Gastroesophageal sphincter (tissue), 3 donors: ENCODE measurements around the gene AGBL3.

ENCODE experiments used
- CTCF ChIP-seq, 4 experiments: fragments of 200-600 bp in 2 of 4; fragments of 450-650 bp in 2 of 4; sonication (generic) in 1 of 4; IDR thresholded peaks; one replicate each; pipeline ENCODE4 v1.5.1; 2017 to 2019; ENCODE audit warnings: antibody characterized with exemption in 4 of 4, mild to moderate bottlenecking in 2 of 4, moderate library complexity in 2 of 4
- EP300 ChIP-seq: sonication (generic); formaldehyde crosslinking; IDR thresholded peaks from one replicate; pipeline ENCODE4 v1.6.1; 2017; ENCODE audit warnings: antibody characterized with exemption, mild to moderate bottlenecking
- POLR2AphosphoS5 ChIP-seq: sonication (generic); formaldehyde crosslinking; IDR thresholded peaks from one replicate; pipeline ENCODE4 v1.6.1; 2017; ENCODE audit warnings: antibody characterized with exemption

GRCh38 chr7:135174941-135175340, 188.6 kb downstream of the AGBL3 start:
- TF ChIP-seq CTCF (IDR thresholded peaks at IDR 0.05), result no peak
- TF ChIP-seq POLR2AphosphoS5, result no peak
- TF ChIP-seq EP300, result no peak
